Kidney epithelial cell (primary cell): Measurements from ENCODE around the gene RETSAT. TPM values are rescaled to one million over a fixed set of nuclear protein-coding genes. Genes with fewer than 3 reads are reported as not detected.
"Not testable (repeated sequence)": the region's sequence is repeated elsewhere in the genome, so short reads cannot be mapped to it uniquely, and the experiment has no call there.

Experiments
- DNase-seq: peaks from one replicate; pipeline ENCODE4 v3.0.0-alpha.2; 2010; ENCODE audit warnings: low read depth
- H3K27me3 ChIP-seq: 2 replicates; pipeline ENCODE4 v1.6.0; 2011; ENCODE audit warnings: low read length; ENCODE audit not compliant: control insufficient read depth, insufficient read depth
- H3K36me3 ChIP-seq: 2 replicates; pipeline ENCODE4 v1.5.1; 2011; ENCODE audit warnings: low read length; ENCODE audit not compliant: control insufficient read depth, insufficient read depth
- H3K4me3 ChIP-seq: 2 replicates; pipeline ENCODE4 v1.5.1; 2011; ENCODE audit warnings: low read depth, mild to moderate bottlenecking, control low read depth, low read length
- CTCF ChIP-seq: IDR thresholded peaks from 2 replicates; pipeline ENCODE4 v1.5.1; 2011; ENCODE audit warnings: mild to moderate bottlenecking, moderate library complexity, low read length, control low read depth, inconsistent platforms; ENCODE audit not compliant: insufficient read depth, poor library complexity, severe bottlenecking
- total RNA-seq: library from RNA; depleted of rRNA; stranded (reverse); fragments of >200 nt; gene quantifications from 2 replicates; pipeline ENCODE4 v1.2.3, GENCODE V29; 2015

Gene RETSAT
- total RNA-seq, 1 donor from 2014 or later = 29.6 TPM

GRCh38 chr2:85319796-85320195, 34.5 kb downstream of the RETSAT start:
- TF ChIP-seq CTCF = no peak
- Histone ChIP-seq H3K27me3 (no peaks in the 10 kb centered on the region), H3K4me3 (no peak overlapping the region), H3K36me3 (peaks cover 2% of the 10 kb centered on the region)
- DNase-seq = no peak

GRCh38 chr2:85318222-85319074, 35.9 kb downstream of the RETSAT start:
- TF ChIP-seq CTCF = no peak
- Histone ChIP-seq H3K36me3 (no peaks in the 10 kb centered on the region), H3K4me3 (no peak overlapping the region), H3K27me3 (no peaks in the 10 kb centered on the region)
- no peak for DNase-seq

GRCh38 chr2:85315921-85316320, 38.4 kb downstream of the RETSAT start:
- H3K36me3 ChIP-seq, H3K27me3 ChIP-seq, H3K4me3 ChIP-seq, DNase-seq: not testable (repeated sequence)

GRCh38 chr2:85314884-85315242, 39.5 kb downstream of the RETSAT start:
- Histone ChIP-seq H3K4me3 (no peak overlapping the region), H3K27me3 (no peaks in the 10 kb centered on the region), H3K36me3 (no peaks in the 10 kb centered on the region)
- DNase-seq = no peak
- no peak for TF ChIP-seq CTCF

GRCh38 chr2:85312404-85312803, 41.9 kb downstream of the RETSAT start:
- H3K27me3 ChIP-seq = no peaks in the 10 kb centered on the region
- H3K36me3 ChIP-seq = no peaks in the 10 kb centered on the region
- no peak for DNase-seq
- TF ChIP-seq CTCF = no peak
- H3K4me3 ChIP-seq = no peak overlapping the region

- TF ChIP-seq CTCF = no peak
- Histone ChIP-seq H3K36me3 (no peaks in the 10 kb centered on the region), H3K4me3 (no peak overlapping the region), H3K27me3 (no peaks in the 10 kb centered on the region)
- DNase-seq = no peak
These were observed 44.0 kb downstream of the RETSAT start for GRCh38 chr2:85310330-85310729.
